Activated T-cell treated with anti-CD3 and anti-CD28 coated beads, Interleukin-2, amount 50 U/mL, for 72 hours (primary cell): Measurements from ENCODE around the gene PDK4. TPM values are rescaled to one million over a fixed set of nuclear protein-coding genes. Genes with fewer than 3 reads are reported as not detected.
"Not testable (repeated sequence)": the region's sequence is repeated elsewhere in the genome, so short reads cannot be mapped to it uniquely, and the experiment has no call there.

Experiments used
- ATAC-seq, 2 donors: fragments of 150-1000 bp; cut with Tn5 transposase; replicated peaks in 1 of 2; 2 replicates each; pipeline ENCODE4 v1.10.0; 2021; ENCODE audit warnings: moderate library complexity in 2 of 2, mild to moderate bottlenecking in 1 of 2
- DNase-seq, 2 donors: peaks; one replicate each; pipeline ENCODE4 v3.0.0; 2021 to 2022; ENCODE audit warnings: mixed read lengths in 1 of 2
- H3K27ac Mint-ChIP-seq: one replicate; pipeline ENCODE4 v1.8.0; 2022; ENCODE audit warnings: mild to moderate bottlenecking, moderate library complexity, mixed read lengths
- H3K27me3 Mint-ChIP-seq: one replicate; pipeline ENCODE4 v1.8.0; 2022; ENCODE audit warnings: low read depth, mixed read lengths
- H3K36me3 Mint-ChIP-seq, 2 donors: one replicate each; pipeline ENCODE4 v1.8.0; 2022; ENCODE audit warnings: mixed read lengths in 2 of 2, mild to moderate bottlenecking in 1 of 2; ENCODE audit not compliant: insufficient read depth in 2 of 2
- H3K4me1 Mint-ChIP-seq: one replicate; pipeline ENCODE4 v1.8.0; 2022; ENCODE audit warnings: low read depth, mixed read lengths
- H3K4me3 Mint-ChIP-seq, 2 donors: one replicate each; pipeline ENCODE4 v1.8.0; 2022; ENCODE audit warnings: mild to moderate bottlenecking in 2 of 2, mixed read lengths in 2 of 2, moderate library complexity in 2 of 2
- H3K9me3 Mint-ChIP-seq, 2 donors: one replicate each; pipeline ENCODE4 v1.8.0; 2022; ENCODE audit warnings: mixed read lengths in 2 of 2
- total RNA-seq, 2 donors: library from RNA; stranded (reverse); gene quantifications; one replicate each; pipeline ENCODE4 v1.2.3, GENCODE V29; 2022

PDK4 gene
- total RNA-seq, 2 donors from 2014 or later, result not detected

GRCh38 chr7:95619921-95620320, 23.6 kb upstream of the PDK4 start:
- ATAC-seq (no peak), DNase-seq (no peak)
- H3K36me3 Mint-ChIP-seq, result no peaks in the 10 kb centered on the region
- no peak overlapping the region for H3K27ac Mint-ChIP-seq
- H3K27me3 Mint-ChIP-seq, result no peaks in the 10 kb centered on the region
- H3K4me3 Mint-ChIP-seq, result no peak overlapping the region
- peaks cover 5 to 6% of the 10 kb centered on the region in 2 donors for H3K9me3 Mint-ChIP-seq
- H3K4me1 Mint-ChIP-seq, result no peaks in the 10 kb centered on the region

GRCh38 chr7:95619517-95619916, 23.2 kb upstream of the PDK4 start:
- H3K27ac Mint-ChIP-seq, result no peak overlapping the region
- ATAC-seq (no peak), DNase-seq (no peak)
- no peaks in the 10 kb centered on the region for H3K36me3 Mint-ChIP-seq
- H3K4me3 Mint-ChIP-seq, result no peak overlapping the region
- no peaks in the 10 kb centered on the region for H3K27me3 Mint-ChIP-seq
- peaks cover 6 to 7% of the 10 kb centered on the region in 2 donors for H3K9me3 Mint-ChIP-seq
- H3K4me1 Mint-ChIP-seq, result no peaks in the 10 kb centered on the region

- Mint-ChIP-seq H3K4me3 (no peak overlapping the region), H3K27me3 (no peaks in the 10 kb centered on the region), H3K4me1 (no peaks in the 10 kb centered on the region), H3K9me3 (peaks cover 9 to 11% of the 10 kb centered on the region in 2 donors), H3K36me3 (no peaks in the 10 kb centered on the region), H3K27ac (no peak overlapping the region)
- ATAC-seq, result no peak
- no peak for DNase-seq
Observed at GRCh38 chr7:95614442-95614940, 18.2 kb upstream of the PDK4 start.

- no peak for ATAC-seq
- Mint-ChIP-seq H3K9me3 (peaks cover 9 to 11% of the 10 kb centered on the region in 2 donors), H3K36me3 (peaks cover 0 to under 1% of the 10 kb centered on the region in 2 donors), H3K27me3 (no peaks in the 10 kb centered on the region), H3K27ac (no peak overlapping the region), H3K4me1 (no peaks in the 10 kb centered on the region), H3K4me3 (no peak overlapping the region)
- no peak for DNase-seq
Observed at GRCh38 chr7:95611224-95611623, 14.9 kb upstream of the PDK4 start.

GRCh38 chr7:95609277-95609971, 13.1 kb upstream of the PDK4 start:
- H3K36me3 Mint-ChIP-seq, result peaks cover 0 to 2% of the 10 kb centered on the region in 2 donors
- H3K27ac Mint-ChIP-seq, result no peak overlapping the region
- peaks cover under 1 to 5% of the 10 kb centered on the region in 2 donors for H3K9me3 Mint-ChIP-seq
- ATAC-seq (no peak), DNase-seq (no peak)
- H3K4me3 Mint-ChIP-seq, result no peak overlapping the region
- no peaks in the 10 kb centered on the region for H3K4me1 Mint-ChIP-seq
- no peaks in the 10 kb centered on the region for H3K27me3 Mint-ChIP-seq

GRCh38 chr7:95608359-95609173, 12.2 kb upstream of the PDK4 start:
- DNase-seq, result no peak
- no peak overlapping the region for H3K27ac Mint-ChIP-seq
- H3K9me3 Mint-ChIP-seq, result peaks cover 0 to 5% of the 10 kb centered on the region in 2 donors
- no peak for ATAC-seq
- no peaks in the 10 kb centered on the region for H3K4me1 Mint-ChIP-seq
- H3K27me3 Mint-ChIP-seq, result no peaks in the 10 kb centered on the region
- no peak overlapping the region for H3K4me3 Mint-ChIP-seq
- peaks cover 0 to 2% of the 10 kb centered on the region in 2 donors for H3K36me3 Mint-ChIP-seq

GRCh38 chr7:95607561-95607960, 11.2 kb upstream of the PDK4 start:
- peaks cover 0 to 3% of the 10 kb centered on the region in 2 donors for H3K9me3 Mint-ChIP-seq
- H3K36me3 Mint-ChIP-seq, result peaks cover 0 to 2% of the 10 kb centered on the region in 2 donors
- DNase-seq (no peak), ATAC-seq (no peak)
- no peak overlapping the region for H3K4me3 Mint-ChIP-seq
- no peak overlapping the region for H3K27ac Mint-ChIP-seq
- H3K4me1 Mint-ChIP-seq, result no peaks in the 10 kb centered on the region
- H3K27me3 Mint-ChIP-seq, result no peaks in the 10 kb centered on the region

GRCh38 chr7:95605275-95605674, 9.0 kb upstream of the PDK4 start:
- no peak overlapping the region for H3K4me3 Mint-ChIP-seq
- DNase-seq (no peak), ATAC-seq (no peak)
- no peaks in the 10 kb centered on the region for H3K27me3 Mint-ChIP-seq
- no peaks in the 10 kb centered on the region for H3K4me1 Mint-ChIP-seq
- no peak overlapping the region for H3K27ac Mint-ChIP-seq
- H3K9me3 Mint-ChIP-seq, result peaks cover 0 to 3% of the 10 kb centered on the region in 2 donors
- peaks cover 0 to 2% of the 10 kb centered on the region in 2 donors for H3K36me3 Mint-ChIP-seq

GRCh38 chr7:95604811-95605210, 8.5 kb upstream of the PDK4 start:
- not testable (repeated sequence) for ATAC-seq, H3K36me3 Mint-ChIP-seq, DNase-seq, H3K4me3 Mint-ChIP-seq, H3K4me1 Mint-ChIP-seq, H3K9me3 Mint-ChIP-seq, H3K27ac Mint-ChIP-seq, H3K27me3 Mint-ChIP-seq

GRCh38 chr7:95604397-95604796, 8.1 kb upstream of the PDK4 start:
- H3K27me3 Mint-ChIP-seq, H3K4me1 Mint-ChIP-seq, H3K27ac Mint-ChIP-seq, H3K36me3 Mint-ChIP-seq, ATAC-seq, H3K9me3 Mint-ChIP-seq, DNase-seq, H3K4me3 Mint-ChIP-seq: not testable (repeated sequence)

GRCh38 chr7:95602421-95602820, 6.1 kb upstream of the PDK4 start:
- Mint-ChIP-seq H3K27me3 (peaks cover 7% of the 10 kb centered on the region), H3K9me3 (peaks cover 0 to 3% of the 10 kb centered on the region in 2 donors), H3K27ac (no peak overlapping the region), H3K4me3 (no peak overlapping the region), H3K36me3 (peaks cover 0 to 2% of the 10 kb centered on the region in 2 donors), H3K4me1 (no peaks in the 10 kb centered on the region)
- DNase-seq (no peak), ATAC-seq (no peak)

GRCh38 chr7:95601316-95601715, 5.0 kb upstream of the PDK4 start:
- H3K4me1 Mint-ChIP-seq, result peaks cover 4% of the 10 kb centered on the region
- peaks cover 11% of the 10 kb centered on the region for H3K27me3 Mint-ChIP-seq
- no peak for DNase-seq
- H3K9me3 Mint-ChIP-seq, result peaks cover 0 to 3% of the 10 kb centered on the region in 2 donors
- no peak overlapping the region for H3K27ac Mint-ChIP-seq
- H3K36me3 Mint-ChIP-seq, result peaks cover 0 to 2% of the 10 kb centered on the region in 2 donors
- no peak for ATAC-seq
- H3K4me3 Mint-ChIP-seq, result no peak overlapping the region

GRCh38 chr7:95599069-95599468, 2.8 kb upstream of the PDK4 start:
- no peak overlapping the region for H3K27ac Mint-ChIP-seq
- no peak overlapping the region for H3K4me3 Mint-ChIP-seq
- H3K36me3 Mint-ChIP-seq, result no peaks in the 10 kb centered on the region
- ATAC-seq (no peak), DNase-seq (no peak)
- H3K9me3 Mint-ChIP-seq, result peaks cover 0 to 3% of the 10 kb centered on the region in 2 donors
- peaks cover 21% of the 10 kb centered on the region for H3K27me3 Mint-ChIP-seq
- H3K4me1 Mint-ChIP-seq, result peaks cover 10% of the 10 kb centered on the region
